Activated naive CD8-positive, alpha-beta T cell (primary cell): ENCODE results near the gene HCFC1R1.

Experiments
- H3K27ac Mint-ChIP-seq: one replicate; pipeline ENCODE4 v1.8.0; 2021; ENCODE audit warnings: mixed read lengths
- H3K27me3 Mint-ChIP-seq: one replicate; pipeline ENCODE4 v1.8.0; 2021; ENCODE audit warnings: mixed read lengths
- H3K36me3 Mint-ChIP-seq: one replicate; pipeline ENCODE4 v1.8.0; 2021; ENCODE audit warnings: mixed read lengths
- H3K4me1 Mint-ChIP-seq: one replicate; pipeline ENCODE4 v1.8.0; 2021; ENCODE audit warnings: low read depth, mixed read lengths
- H3K4me3 Mint-ChIP-seq: one replicate; pipeline ENCODE4 v1.8.0; 2021; ENCODE audit warnings: mild to moderate bottlenecking, mixed read lengths
- H3K9me3 Mint-ChIP-seq: one replicate; pipeline ENCODE4 v1.8.0; 2021; ENCODE audit warnings: low read depth, mixed read lengths

Gene HCFC1R1

DNA sequence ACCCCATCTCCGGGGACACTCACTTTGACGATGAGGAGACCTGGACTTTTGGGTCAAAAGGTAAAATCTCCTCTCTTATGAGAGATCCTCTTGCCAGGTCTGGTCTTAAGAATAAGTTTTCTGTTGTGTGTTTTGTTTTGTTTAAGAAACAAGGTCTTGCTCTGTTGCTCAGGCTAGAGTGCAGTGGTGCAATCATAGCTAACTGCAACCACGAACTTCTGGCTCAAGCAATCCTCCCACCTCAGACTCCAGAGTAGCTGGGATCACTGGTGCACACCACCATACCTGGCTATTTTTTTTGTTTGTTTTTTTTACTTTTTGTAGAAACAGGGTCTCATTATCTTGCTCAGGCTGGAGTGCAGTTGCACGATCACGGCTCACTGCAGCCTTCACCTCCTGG is 26.7 kb upstream of the HCFC1R1 start:
- Mint-ChIP-seq H3K36me3 (peaks cover 2% of the 10 kb centered on the region), H3K4me3 (no peak overlapping the region), H3K9me3 (no peaks in the 10 kb centered on the region), H3K4me1 (peaks cover 29% of the 10 kb centered on the region), H3K27ac (no peak overlapping the region), H3K27me3 (no peaks in the 10 kb centered on the region)

DNA sequence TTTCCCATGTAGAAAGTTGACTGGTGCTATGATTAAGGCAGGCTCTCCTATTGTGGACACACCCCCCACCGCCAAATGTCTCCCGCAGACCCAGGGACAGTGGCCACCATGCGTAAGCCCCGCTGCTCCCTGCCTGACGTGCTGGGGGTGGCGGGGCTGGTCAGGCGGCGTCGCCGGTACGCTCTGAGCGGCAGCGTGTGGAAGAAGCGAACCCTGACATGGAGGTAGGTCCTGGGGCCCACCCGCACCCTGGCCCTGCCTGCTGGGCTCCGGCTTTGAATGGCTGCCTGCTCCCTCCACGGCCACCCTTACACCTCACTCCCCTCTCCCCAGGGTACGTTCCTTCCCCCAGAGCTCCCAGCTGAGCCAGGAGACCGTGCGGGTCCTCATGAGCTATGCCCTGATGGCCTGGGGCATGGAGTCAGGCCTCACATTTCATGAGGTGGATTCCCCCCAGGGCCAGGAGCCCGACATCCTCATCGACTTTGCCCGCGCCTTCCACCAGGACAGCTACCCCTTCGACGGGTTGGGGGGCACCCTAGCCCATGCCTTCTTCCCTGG is 26.3 kb upstream of the HCFC1R1 start:
- Mint-ChIP-seq H3K27ac (no peak overlapping the region), H3K4me1 (peaks cover 28% of the 10 kb centered on the region), H3K36me3 (peaks cover 2% of the 10 kb centered on the region), H3K9me3 (no peaks in the 10 kb centered on the region), H3K27me3 (peaks cover 2% of the 10 kb centered on the region), H3K4me3 (no peak overlapping the region)

DNA sequence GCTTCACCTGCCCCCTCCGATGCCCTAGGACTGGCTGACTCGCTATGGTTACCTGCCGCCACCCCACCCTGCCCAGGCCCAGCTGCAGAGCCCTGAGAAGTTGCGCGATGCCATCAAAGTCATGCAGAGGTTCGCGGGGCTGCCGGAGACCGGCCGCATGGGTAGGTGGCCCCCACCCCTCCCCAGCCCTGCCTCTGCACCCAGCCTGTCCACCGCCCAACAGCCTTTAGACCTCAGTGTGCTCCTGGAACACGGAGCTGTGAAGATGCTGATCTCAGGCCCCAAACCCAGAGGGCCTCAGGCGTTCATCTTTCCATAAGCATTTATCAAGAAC is 23.6 kb upstream of the HCFC1R1 start:
- no peaks in the 10 kb centered on the region for H3K36me3 Mint-ChIP-seq
- peaks cover 23% of the 10 kb centered on the region for H3K4me1 Mint-ChIP-seq
- no peak overlapping the region for H3K27ac Mint-ChIP-seq
- H3K9me3 Mint-ChIP-seq, result no peaks in the 10 kb centered on the region
- H3K27me3 Mint-ChIP-seq, result peaks cover 10% of the 10 kb centered on the region
- H3K4me3 Mint-ChIP-seq, result no peak overlapping the region

DNA sequence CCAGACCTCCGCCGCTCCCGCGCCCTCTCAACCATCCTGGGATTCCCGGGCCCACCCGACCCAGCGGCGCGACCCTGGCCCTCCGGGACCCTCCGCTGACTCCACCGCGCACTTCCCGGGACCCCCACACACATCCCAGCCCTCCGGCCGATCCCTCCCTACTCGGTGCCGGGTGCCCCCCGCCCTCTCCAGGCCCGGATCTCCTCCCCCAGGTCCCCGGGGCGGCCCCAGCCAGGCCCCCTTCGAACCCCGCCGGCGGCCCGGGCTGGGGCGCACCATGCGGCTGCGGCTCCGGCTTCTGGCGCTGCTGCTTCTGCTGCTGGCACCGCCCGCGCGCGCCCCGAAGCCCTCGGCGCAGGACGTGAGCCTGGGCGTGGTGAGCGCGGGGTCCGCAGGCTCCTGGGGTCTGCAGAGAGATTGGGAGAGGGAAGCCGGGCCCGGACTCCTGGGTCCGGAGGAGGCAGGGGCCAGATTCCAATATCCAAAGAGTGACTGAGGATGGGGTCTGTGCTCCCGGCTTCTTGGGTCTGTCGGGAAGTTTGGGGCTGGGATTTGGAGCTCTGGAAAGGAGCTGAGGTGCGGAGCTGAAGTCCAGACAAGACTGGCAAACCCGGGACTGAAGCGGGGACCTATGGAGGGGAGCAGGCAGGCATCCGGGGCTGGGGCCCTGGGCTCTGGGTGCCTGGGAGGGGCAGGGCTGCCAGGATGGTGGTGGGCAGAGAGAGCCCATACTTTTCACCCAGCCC is 23.1 kb upstream of the HCFC1R1 start:
- H3K27me3 Mint-ChIP-seq, result peaks cover 10% of the 10 kb centered on the region
- H3K4me1 Mint-ChIP-seq, result peaks cover 20% of the 10 kb centered on the region
- no peaks in the 10 kb centered on the region for H3K9me3 Mint-ChIP-seq
- no peak overlapping the region for H3K27ac Mint-ChIP-seq
- no peaks in the 10 kb centered on the region for H3K36me3 Mint-ChIP-seq
- H3K4me3 Mint-ChIP-seq, result no peak overlapping the region

DNA sequence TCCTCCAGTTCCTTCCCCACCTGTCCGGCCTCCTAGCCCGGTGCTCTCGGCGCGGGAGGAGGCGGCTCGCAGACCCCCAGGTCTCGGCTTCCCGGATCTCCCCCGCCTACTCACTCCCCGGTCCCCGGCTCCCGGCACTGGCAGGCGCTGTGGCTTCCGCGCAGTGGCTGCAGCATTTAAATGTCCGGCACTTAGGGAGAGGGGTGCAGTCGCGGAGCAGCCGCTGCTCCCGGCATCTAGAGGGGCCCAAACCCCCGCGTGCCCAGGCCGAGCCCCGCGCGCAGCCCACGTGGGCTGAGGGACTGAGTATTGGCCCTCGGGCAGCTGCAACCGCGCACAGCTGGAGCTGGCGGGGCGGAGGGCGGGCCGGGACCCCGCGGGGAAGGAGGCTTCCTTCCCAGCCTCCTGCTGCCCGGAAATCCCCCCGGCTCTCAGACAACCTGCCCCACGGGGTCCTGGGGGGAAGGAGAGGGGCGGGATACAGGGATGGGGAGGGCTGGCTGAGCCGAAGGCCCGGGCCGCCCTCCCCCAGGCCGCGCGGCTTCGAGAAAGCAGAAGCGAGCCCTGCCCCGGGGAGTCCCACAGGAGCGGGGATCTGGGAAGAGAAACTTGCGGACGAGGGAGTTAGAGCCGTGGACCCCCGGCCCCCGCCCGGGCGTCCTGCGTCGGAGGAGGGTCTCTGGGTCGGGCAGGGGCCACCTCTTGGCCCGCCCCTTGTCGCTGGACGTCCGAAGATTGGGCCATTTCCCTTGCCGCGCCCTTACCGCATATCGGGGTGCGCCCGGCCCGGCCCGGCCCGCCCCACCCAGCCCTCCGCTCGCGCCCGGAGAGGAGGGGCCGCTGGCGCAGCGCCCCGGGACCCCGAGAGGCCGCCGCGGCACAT is 22.3 kb upstream of the HCFC1R1 start, which contains the start of gene MMP25:
Gene MMP25, plus strand, starts transcription at position 804 of the 883 bp plus-strand sequence. CDS start 357 bp downstream, outside the sequence.
- H3K4me1 Mint-ChIP-seq, result peaks cover 20% of the 10 kb centered on the region
- no peaks in the 10 kb centered on the region for H3K9me3 Mint-ChIP-seq
- no peak within 1 kb of the TSS for H3K27ac Mint-ChIP-seq
- H3K27me3 Mint-ChIP-seq, result peaks cover 10% of the 10 kb centered on the region
- H3K36me3 Mint-ChIP-seq, result no peaks in the 10 kb centered on the region
- peak within 1 kb of the TSS; percentile 80 for H3K4me3 Mint-ChIP-seq

DNA sequence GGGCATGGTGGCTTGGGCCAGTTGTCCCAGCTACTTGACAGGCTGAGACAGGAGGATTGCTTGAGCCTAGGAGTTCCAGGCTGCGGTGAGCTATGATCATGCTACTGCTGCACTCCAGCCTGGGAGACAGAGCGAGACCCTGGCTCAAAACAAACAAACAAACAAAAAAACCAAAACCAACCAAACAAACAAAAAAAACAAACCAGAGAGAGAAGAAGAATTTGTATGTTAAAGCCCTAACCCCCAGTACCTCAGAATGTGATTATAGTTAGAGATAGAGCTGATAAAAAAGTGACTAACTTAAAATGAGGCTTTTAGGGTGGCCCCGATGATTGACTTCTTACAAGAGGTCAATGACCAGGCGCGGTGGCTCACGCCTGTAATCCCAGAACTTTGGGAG is 21.0 kb upstream of the HCFC1R1 start:
- Mint-ChIP-seq H3K27me3 (peaks cover 14% of the 10 kb centered on the region), H3K4me1 (peaks cover 17% of the 10 kb centered on the region), H3K4me3 (peak overlapping the region; percentile 80), H3K36me3 (no peaks in the 10 kb centered on the region), H3K27ac (no peak overlapping the region), H3K9me3 (no peaks in the 10 kb centered on the region)

DNA sequence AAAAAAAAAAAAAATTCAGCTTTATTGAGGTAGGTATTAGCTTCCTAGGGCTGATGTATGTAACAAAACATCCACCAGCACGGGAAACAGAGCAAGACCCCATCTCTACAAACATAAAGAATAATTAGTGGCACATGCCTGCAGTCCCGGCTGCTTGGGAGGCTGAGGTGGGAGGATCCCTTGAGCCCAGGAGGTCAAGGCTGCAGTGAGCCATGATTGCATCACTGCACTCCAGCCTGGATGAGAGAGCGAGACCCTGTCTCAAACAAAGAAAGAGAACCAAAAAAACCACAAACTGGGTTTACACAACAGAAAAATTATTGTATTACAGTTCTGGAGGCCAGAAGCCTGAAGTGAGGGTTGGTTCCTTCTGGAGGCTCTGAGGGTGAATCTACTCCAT is 18.6 kb upstream of the HCFC1R1 start:
- no peak overlapping the region for H3K27ac Mint-ChIP-seq
- H3K36me3 Mint-ChIP-seq, result no peaks in the 10 kb centered on the region
- H3K4me1 Mint-ChIP-seq, result peaks cover 12% of the 10 kb centered on the region
- H3K27me3 Mint-ChIP-seq, result peaks cover 21% of the 10 kb centered on the region
- H3K4me3 Mint-ChIP-seq, result no peak overlapping the region
- H3K9me3 Mint-ChIP-seq, result no peaks in the 10 kb centered on the region

DNA sequence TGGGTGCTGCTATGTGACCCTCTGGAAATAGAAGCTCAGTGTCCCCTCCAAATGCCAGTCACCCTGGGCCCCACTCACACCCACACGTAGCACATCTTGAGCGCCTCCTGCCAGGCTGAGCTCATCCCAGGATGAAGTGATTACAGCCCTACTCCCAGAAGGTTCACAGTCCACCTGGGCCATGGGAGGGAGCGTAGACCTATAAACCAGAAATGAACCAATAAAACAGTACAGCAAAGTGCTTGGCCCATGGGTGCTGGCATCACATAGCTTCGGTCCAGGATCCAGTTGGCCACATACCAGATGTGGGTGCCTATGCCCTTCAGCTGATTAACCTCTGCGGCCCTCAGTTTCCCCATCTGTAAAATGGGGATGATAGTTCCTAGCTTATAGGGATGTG is 15.2 kb upstream of the HCFC1R1 start:
- H3K4me3 Mint-ChIP-seq, result no peak overlapping the region
- H3K27ac Mint-ChIP-seq, result no peak overlapping the region
- H3K4me1 Mint-ChIP-seq, result peaks cover 7% of the 10 kb centered on the region
- H3K36me3 Mint-ChIP-seq, result no peaks in the 10 kb centered on the region
- no peaks in the 10 kb centered on the region for H3K9me3 Mint-ChIP-seq
- peaks cover 27% of the 10 kb centered on the region for H3K27me3 Mint-ChIP-seq

DNA sequence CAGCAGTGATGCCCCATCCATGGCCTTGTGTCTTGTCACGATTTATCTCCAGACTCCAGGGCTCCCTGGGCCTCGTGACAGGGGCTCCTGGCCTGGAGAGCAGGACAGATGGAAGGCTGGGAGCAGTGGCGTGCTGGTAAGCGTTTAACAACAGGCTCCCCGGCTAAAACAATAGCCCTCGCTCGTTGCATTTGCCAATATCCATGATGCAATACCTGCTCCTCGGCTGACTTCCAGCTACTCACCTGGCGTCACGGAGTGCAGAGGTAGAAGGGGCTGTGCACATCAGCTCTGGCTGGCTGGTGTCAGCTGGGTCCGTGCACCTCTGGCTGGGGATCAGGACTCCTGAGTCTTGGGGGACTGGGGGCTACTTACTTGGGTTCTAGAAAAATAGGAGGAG is 14.5 kb upstream of the HCFC1R1 start:
- H3K4me3 Mint-ChIP-seq, result no peak overlapping the region

DNA sequence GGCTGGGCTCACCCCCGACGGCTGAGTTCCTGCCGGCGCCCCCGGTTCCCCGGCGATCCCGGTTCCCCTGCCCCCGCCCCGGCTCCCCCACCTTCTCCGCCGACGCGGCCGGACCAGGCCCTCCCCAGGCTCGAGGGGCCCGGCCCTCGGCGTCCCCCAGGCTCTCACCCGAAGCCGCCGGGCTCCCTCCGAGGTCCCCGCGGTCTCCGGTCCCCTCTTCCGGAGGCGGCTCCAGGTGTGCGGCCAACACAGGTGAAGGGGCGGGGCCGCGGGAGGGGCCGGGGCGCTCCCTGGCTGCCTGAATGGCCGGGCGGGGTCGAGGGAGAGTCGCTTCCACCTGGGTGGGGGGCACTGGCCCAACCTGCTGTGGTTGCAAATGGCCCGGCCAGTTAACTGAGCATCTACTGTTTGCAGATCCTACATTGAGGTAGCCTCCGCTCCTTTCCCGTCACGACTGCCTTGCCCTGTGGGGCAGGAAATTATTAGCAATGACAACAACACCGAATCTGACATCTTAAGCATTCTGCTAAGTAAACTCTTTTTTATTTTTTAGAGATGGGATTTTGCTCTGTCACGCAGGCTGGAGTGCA is 13.1 kb upstream of the HCFC1R1 start, which contains the start of gene BICDL2:
Gene BICDL2, minus strand, starts transcription at position 219 of the 590 bp plus-strand sequence. CDS start 1,448 bp downstream, outside the sequence.
- peaks cover 7% of the 10 kb centered on the region for H3K4me1 Mint-ChIP-seq
- H3K9me3 Mint-ChIP-seq, result no peaks in the 10 kb centered on the region
- H3K27me3 Mint-ChIP-seq, result peaks cover 38% of the 10 kb centered on the region
- no peaks in the 10 kb centered on the region for H3K36me3 Mint-ChIP-seq
- H3K4me3 Mint-ChIP-seq, result peak within 1 kb of the TSS; percentile 64
- no peak within 1 kb of the TSS for H3K27ac Mint-ChIP-seq

More for the DNA sequence above, 14.5 kb upstream of the HCFC1R1 start:
- Mint-ChIP-seq H3K36me3 (no peaks in the 10 kb centered on the region), H3K27me3 (peaks cover 29% of the 10 kb centered on the region), H3K27ac (no peak overlapping the region), H3K9me3 (no peaks in the 10 kb centered on the region), H3K4me1 (peaks cover 7% of the 10 kb centered on the region)

DNA sequence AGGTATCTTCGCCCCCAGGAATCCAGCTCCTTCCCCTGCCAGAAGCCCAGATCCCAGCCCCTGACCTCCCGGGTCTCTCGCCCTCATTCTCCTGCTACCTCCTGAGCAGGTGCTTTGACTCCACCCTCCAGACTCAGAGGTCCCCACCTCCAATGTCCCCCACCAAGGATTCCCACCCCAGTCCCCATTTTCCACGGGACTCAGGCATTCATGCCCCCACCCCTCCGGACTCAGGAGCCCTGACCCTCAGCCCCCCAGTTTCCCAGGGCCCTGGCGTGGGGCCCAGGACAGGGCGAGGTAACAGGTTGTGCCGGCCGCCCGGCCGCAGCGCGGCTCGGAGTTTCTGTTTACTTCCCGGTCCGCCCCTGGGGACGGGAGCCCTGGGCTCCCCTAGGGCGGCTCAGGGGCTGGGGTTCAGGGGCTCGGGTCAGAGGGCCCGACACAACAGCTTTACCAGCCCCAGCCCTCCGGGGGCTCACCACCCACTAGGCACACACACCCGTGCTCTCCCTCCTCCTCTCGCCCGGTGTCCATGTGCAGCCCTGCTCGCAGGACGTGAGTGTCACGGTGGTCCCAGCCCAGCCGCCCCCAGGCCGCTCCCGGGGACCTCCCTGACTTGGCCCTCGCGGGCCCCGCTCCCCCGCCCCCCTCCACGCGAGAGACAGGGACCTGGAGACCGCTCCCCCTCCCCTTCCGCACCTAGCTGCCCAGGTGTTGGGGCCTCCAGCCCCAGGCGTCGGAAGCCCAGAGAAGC is 12.4 kb upstream of the HCFC1R1 start:
- no peak overlapping the region for H3K4me3 Mint-ChIP-seq

DNA sequence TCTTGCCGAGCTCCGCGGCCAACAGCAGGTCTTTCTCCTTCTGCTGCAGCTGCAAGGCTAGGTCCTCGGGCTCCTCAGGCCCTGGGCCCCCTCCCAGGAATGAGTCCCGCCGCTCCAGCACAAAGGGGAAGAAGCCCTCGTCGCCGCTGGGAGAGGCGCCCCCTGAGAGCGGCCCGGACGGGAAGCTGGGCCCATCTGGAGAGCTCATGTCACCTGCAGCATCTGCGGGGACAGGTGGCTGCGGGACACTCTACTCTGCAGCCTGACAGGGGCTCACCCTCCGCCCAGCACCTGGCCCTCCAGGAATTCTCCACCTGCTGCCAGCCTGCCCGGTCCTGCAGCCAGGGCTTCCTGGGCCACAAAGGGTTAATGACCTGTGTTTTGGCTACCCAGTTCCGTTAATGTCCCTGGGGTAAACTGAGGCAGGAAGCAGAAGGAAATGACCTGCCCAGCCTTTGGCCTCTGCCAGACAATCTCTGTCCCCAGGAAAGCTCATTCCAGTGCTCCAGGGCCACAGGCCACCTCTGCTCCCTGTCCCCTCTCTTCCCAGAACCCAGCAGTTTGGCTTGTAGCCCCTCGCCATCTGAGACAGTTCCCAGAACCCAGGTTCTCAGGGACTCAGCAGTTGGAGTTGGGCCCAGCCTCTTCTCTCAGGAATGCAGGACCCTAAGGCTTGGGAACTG is 11.7 kb upstream of the HCFC1R1 start:
- Mint-ChIP-seq H3K27me3 (peaks cover 38% of the 10 kb centered on the region), H3K27ac (no peak overlapping the region), H3K4me3 (no peak overlapping the region), H3K9me3 (no peaks in the 10 kb centered on the region), H3K36me3 (no peaks in the 10 kb centered on the region), H3K4me1 (peaks cover 7% of the 10 kb centered on the region)

More for the DNA sequence above, 12.4 kb upstream of the HCFC1R1 start:
- Mint-ChIP-seq H3K4me1 (peaks cover 7% of the 10 kb centered on the region), H3K27me3 (peaks cover 38% of the 10 kb centered on the region), H3K36me3 (no peaks in the 10 kb centered on the region), H3K9me3 (no peaks in the 10 kb centered on the region), H3K27ac (no peak overlapping the region)

DNA sequence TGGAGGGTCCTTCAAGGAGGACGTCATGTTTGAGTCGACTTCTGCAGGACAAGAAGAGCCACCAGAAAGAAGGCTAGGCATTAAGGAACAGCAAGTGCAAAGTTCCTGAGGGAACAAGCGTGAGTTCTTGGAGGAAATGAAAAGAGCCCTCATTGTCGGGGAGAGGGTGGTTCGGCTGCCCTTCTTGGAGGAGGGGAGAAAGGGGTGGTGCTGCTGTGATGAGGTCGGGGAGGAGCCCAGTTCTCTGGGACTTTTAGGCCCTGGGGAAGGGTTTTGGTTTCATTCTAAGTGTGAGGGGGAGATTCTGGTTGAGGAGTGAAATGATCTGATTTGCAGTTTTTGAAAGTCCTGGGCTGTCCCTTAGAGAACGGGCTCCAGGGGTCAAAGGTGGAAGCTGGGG is 8.9 kb upstream of the HCFC1R1 start:
- no peak overlapping the region for H3K4me3 Mint-ChIP-seq
- H3K4me1 Mint-ChIP-seq, result peaks cover 24% of the 10 kb centered on the region
- H3K27me3 Mint-ChIP-seq, result peaks cover 34% of the 10 kb centered on the region
- no peaks in the 10 kb centered on the region for H3K9me3 Mint-ChIP-seq
- H3K36me3 Mint-ChIP-seq, result no peaks in the 10 kb centered on the region
- no peak overlapping the region for H3K27ac Mint-ChIP-seq
